ENCODE data around the gene LITAF. TPM values are rescaled to one million over a fixed set of nuclear protein-coding genes. Genes with fewer than 3 reads are reported as not detected.
"Not testable (repeated sequence)": the region's sequence is repeated elsewhere in the genome, so short reads cannot be mapped to it uniquely, and the experiment has no call there.

The LITAF gene
- total RNA-seq, 1 experiment from 2014 or later, result 73.0 TPM

DNA sequence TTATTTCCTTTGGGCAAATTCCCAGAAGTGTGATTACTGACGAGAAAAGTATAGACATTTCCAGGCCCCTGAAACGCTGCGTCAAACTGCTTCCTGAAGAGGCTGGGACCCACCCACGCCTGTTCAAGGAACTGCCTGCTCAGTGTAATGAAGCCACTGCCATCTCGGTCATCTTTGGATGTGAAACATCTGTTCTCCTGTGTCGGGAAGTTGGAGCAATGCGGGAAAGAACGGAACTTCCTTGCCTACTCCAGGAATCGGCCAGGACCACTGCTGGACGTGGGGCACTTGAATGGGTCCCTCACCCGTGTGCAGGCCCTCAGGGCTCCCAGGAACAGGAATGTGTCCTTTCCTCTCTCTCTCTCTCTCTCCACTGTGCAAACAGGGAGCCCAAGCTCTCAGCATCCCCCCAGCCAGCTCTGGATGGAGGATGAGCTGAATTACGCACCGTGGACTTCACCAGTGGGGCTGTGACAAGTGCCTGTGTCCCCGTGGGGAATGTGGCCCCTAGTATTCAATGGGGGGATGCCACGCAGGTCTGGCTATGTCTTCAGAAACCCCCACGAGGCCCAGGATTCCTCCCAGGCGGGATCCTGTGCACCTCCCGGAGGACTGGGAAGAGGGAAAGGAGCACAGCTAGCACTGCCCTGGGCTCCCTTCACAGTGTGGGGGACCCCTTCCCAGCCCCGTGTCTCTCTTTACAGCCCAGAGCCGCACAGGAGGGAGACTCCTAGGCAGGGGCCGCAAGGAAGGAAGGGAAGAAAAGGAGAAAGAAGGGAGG lies 18.3 kb upstream of the LITAF start (continued):
- no peak for TF ChIP-seq ZNF396 (CRISPR knock-in tag; IDR thresholded peaks at IDR 0.05; ENCODE audit: borderline replicate concordance)
- TF ChIP-seq, protein P1, sequence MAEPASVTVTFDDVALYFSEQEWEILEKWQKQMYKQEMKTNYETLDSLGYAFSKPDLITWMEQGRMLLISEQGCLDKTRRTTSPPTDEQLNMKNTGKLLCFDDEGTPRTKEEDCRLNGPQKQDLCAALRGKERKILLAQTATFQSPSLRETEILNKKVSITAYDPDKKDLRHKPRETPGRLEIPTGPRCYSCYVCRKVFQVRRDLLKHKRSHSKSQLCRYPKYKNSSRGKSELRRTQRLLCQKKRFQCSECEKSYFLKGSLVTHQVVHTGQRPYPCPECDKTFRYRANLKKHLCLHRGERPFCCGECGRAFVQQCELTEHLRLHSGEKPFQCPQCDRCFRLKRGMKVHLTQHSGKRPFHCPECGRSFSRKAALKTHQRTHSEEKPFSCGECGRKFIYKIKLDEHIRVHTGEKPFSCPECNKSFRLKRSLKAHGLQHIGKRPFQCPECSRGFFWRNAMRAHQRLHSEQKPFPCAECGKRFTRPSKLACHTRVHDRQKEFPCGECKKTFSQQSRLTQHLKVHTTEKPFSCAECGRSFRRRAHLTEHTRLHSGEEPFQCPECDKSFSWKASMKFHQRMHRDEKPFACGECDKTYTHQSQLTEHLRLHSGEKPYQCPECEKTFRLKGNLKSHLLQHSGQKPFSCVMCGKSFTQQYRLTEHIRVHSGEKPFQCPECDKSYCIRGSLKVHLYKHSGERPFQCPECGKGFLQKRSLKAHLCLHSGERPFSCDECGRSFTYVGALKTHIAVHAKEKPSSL (CRISPR knock-in tag; conservative IDR thresholded peaks at IDR 0.05), result no peak
- TF ChIP-seq, protein P2, sequence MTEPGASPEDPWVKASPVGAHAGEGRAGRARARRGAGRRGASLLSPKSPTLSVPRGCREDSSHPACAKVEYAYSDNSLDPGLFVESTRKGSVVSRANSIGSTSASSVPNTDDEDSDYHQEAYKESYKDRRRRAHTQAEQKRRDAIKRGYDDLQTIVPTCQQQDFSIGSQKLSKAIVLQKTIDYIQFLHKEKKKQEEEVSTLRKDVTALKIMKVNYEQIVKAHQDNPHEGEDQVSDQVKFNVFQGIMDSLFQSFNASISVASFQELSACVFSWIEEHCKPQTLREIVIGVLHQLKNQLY (CRISPR knock-in tag; IDR thresholded peaks at IDR 0.05), result no peak
- no peak for TF ChIP-seq ELF4 (CRISPR knock-in tag; IDR thresholded peaks at IDR 0.05; ENCODE audit: low read depth)

DNA sequence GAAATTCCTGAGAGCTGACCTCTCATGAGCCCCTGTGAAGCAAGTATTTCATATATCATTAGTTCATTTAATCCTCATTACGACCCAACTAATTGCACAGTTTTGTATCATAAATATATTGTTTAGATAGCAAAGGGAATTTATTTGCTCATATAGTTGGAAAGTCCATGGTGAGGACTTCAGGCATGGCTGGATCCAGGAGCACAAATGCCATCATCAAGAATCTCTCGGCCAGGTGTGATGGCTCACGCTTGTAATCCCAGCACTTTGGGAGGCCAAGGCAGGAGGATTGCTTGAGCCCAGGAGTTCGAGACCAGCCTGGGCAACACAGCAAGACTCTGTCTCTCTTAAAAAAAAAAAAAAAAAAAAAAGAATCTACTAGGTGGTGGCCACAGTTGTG lies 17.6 kb upstream of the LITAF start:
- TF ChIP-seq ZNF121 (CRISPR knock-in tag; IDR thresholded peaks at IDR 0.05), result 0 out of 2 replicates have a peak, but pooled peaks have one; percentile 49
- H3K9me3 Mint-ChIP-seq; H3K36me3 Mint-ChIP-seq; H3K27me3 Mint-ChIP-seq (ENCODE audit: low read depth); DNase-seq (ENCODE audit: low spot score); CTCF ChIA-PET; H3K4me3 Mint-ChIP-seq; H3K27ac Mint-ChIP-seq; ATAC-seq: not testable (repeated sequence)
- POLR2A ChIA-PET, result interaction anchor here (0.7 kb wide), 1 partner anchor 55 kb away, joined by 3 read pairs; no protein-coding TSS in a partner anchor
- H3K4me1 Mint-ChIP-seq, result peaks cover 24% of the 10 kb centered on the region

DNA sequence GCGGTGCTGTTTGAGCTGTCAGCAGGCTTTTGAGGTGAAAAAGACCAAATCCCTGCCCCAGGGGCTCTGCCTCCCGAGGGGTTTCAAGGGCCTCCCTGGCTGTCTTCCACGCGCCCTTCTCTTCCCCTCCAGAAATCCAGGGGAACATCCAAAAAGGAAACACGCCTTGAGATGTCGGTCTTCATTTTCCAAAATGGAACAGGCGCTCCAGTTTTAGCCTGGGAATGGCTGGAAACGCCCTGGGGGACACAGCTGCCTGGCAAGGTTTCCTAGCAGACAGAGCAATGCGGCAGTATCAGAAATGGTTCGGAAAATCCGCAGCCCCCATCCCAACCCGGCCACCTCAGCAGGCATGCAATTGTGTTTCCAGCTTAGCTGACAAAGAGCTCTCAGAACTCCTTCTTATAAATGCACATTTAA lies 16.6 kb upstream of the LITAF start:
- no peaks in the 10 kb centered on the region for H3K9me3 Mint-ChIP-seq
- POLR2A ChIA-PET, result interaction anchor here (1.0 to 1.7 kb wide), 2 partner anchors 12 to 22 kb away, joined by 3 read pairs; no protein-coding TSS in a partner anchor
- DNase-seq (ENCODE audit: low spot score) (no peak), ATAC-seq (peak; percentile 73)
- no peak overlapping the region for H3K4me3 Mint-ChIP-seq
- no peaks in the 10 kb centered on the region; the same call in 1 of the 2 replicates for H3K27me3 Mint-ChIP-seq (ENCODE audit: low read depth)
- CTCF ChIA-PET, result interaction anchor here (0.6 to 1.7 kb wide), 4 partner anchors 12 to 308 kb away, joined by 3 to 6 read pairs (median 3); no protein-coding TSS in a partner anchor
- no peak overlapping the region for H3K27ac Mint-ChIP-seq
- TF ChIP-seq ZNF671 (CRISPR knock-in tag; IDR thresholded peaks at IDR 0.05) (no peak), TEAD4 (CRISPR knock-in tag; IDR thresholded peaks at IDR 0.05) (no peak), ZNF121 (CRISPR knock-in tag; IDR thresholded peaks at IDR 0.05) (no peak), KAT7 (CRISPR knock-in tag; IDR thresholded peaks at IDR 0.05; ENCODE audit: borderline replicate concordance) (no peak), RORB (CRISPR knock-in tag; IDR thresholded peaks at IDR 0.05) (no peak), GABPB1 (CRISPR knock-in tag; IDR thresholded peaks at IDR 0.05) (no peak)
- TF ChIP-seq, protein P3, sequence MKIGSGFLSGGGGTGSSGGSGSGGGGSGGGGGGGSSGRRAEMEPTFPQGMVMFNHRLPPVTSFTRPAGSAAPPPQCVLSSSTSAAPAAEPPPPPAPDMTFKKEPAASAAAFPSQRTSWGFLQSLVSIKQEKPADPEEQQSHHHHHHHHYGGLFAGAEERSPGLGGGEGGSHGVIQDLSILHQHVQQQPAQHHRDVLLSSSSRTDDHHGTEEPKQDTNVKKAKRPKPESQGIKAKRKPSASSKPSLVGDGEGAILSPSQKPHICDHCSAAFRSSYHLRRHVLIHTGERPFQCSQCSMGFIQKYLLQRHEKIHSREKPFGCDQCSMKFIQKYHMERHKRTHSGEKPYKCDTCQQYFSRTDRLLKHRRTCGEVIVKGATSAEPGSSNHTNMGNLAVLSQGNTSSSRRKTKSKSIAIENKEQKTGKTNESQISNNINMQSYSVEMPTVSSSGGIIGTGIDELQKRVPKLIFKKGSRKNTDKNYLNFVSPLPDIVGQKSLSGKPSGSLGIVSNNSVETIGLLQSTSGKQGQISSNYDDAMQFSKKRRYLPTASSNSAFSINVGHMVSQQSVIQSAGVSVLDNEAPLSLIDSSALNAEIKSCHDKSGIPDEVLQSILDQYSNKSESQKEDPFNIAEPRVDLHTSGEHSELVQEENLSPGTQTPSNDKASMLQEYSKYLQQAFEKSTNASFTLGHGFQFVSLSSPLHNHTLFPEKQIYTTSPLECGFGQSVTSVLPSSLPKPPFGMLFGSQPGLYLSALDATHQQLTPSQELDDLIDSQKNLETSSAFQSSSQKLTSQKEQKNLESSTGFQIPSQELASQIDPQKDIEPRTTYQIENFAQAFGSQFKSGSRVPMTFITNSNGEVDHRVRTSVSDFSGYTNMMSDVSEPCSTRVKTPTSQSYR (CRISPR knock-in tag; IDR thresholded peaks at IDR 0.05), result no peak
- TF ChIP-seq, protein P1 (CRISPR knock-in tag; conservative IDR thresholded peaks at IDR 0.05), result no peak
- TF ChIP-seq, protein P4, sequence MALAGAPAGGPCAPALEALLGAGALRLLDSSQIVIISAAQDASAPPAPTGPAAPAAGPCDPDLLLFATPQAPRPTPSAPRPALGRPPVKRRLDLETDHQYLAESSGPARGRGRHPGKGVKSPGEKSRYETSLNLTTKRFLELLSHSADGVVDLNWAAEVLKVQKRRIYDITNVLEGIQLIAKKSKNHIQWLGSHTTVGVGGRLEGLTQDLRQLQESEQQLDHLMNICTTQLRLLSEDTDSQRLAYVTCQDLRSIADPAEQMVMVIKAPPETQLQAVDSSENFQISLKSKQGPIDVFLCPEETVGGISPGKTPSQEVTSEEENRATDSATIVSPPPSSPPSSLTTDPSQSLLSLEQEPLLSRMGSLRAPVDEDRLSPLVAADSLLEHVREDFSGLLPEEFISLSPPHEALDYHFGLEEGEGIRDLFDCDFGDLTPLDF (CRISPR knock-in tag; IDR thresholded peaks at IDR 0.05), result no peak
- TF ChIP-seq, protein P5, sequence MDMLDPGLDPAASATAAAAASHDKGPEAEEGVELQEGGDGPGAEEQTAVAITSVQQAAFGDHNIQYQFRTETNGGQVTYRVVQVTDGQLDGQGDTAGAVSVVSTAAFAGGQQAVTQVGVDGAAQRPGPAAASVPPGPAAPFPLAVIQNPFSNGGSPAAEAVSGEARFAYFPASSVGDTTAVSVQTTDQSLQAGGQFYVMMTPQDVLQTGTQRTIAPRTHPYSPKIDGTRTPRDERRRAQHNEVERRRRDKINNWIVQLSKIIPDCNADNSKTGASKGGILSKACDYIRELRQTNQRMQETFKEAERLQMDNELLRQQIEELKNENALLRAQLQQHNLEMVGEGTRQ (CRISPR knock-in tag; IDR thresholded peaks at IDR 0.05), result no peak
- H3K4me1 Mint-ChIP-seq, result peaks cover 25% of the 10 kb centered on the region
- no peaks in the 10 kb centered on the region for H3K36me3 Mint-ChIP-seq
